ENCODE data around the gene OSTF1.

DNA sequence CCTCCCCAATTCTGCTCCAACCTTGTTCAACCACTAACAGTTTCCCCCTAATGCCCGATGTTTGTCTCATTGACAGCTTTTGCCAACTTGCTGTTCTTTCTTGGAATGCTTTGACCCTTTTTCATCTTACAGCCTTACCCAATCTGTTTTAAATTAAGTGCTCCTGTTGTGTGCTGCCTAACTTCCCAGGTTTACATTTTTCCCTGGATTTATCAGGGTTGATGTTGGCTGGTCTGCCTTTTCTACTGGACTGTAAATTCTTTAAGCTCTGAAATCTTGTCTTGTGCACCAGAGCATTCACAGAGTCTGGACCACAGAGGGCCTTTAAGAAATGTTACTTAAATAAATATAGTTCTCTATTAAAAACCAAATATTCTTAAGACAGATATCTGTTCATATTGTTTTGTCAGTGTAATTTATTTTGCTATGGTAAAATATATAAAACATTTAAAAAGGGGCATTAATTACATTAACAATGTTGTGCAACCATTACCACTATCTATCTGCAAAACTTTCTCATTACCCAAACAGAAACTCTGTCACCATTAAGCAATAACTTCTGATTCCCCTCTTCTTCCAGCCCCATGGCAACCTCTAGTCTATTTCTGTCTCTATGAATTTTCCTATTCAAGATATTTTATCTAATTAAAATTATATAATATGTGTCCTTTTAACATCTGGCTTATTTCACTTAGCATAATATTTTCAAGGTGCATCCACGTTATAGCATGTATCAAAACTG lies 73.0 kb downstream of the OSTF1 start:
- TF ChIP-seq POLR2A (IDR thresholded peaks at IDR 0.05) = no peak
- TF ChIP-seq, protein P1, sequence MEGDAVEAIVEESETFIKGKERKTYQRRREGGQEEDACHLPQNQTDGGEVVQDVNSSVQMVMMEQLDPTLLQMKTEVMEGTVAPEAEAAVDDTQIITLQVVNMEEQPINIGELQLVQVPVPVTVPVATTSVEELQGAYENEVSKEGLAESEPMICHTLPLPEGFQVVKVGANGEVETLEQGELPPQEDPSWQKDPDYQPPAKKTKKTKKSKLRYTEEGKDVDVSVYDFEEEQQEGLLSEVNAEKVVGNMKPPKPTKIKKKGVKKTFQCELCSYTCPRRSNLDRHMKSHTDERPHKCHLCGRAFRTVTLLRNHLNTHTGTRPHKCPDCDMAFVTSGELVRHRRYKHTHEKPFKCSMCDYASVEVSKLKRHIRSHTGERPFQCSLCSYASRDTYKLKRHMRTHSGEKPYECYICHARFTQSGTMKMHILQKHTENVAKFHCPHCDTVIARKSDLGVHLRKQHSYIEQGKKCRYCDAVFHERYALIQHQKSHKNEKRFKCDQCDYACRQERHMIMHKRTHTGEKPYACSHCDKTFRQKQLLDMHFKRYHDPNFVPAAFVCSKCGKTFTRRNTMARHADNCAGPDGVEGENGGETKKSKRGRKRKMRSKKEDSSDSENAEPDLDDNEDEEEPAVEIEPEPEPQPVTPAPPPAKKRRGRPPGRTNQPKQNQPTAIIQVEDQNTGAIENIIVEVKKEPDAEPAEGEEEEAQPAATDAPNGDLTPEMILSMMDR (IDR thresholded peaks at IDR 0.05) = no peak

Data from Peyer's patch (tissue), 4 donors.